ENCODE results near the gene SCG2. TPM values are rescaled to one million over a fixed set of nuclear protein-coding genes. Genes with fewer than 3 reads are reported as not detected.

SCG2 gene
- total RNA-seq, 3 donors from 2014 or later (not counting 1 experiment from before 2014, with no cell fraction given), result 0.13 TPM; not detected in 2

- no peak for TF ChIP-seq CTCF (IDR thresholded peaks at IDR 0.05)
- Histone ChIP-seq H3K36me3 (ENCODE audit: control insufficient read depth, insufficient read depth, low read length) (no peaks in the 10 kb centered on the region), H3K27ac (ENCODE audit: low read length) (no peak overlapping the region), H3K27me3 (ENCODE audit: control insufficient read depth, insufficient read depth, low read length) (peaks cover 10% of the 10 kb centered on the region), H3K4me1 (ENCODE audit: control insufficient read depth, insufficient read depth, low read length) (no peaks in the 10 kb centered on the region), H3K4me3 (ENCODE audit: low read length) (no peak overlapping the region), H3K9me3 (ENCODE audit: control insufficient read depth, insufficient read depth, low read length) (no peaks in the 10 kb centered on the region)
- no peak overlapping the region for H3K27ac Mint-ChIP-seq
- DNase-seq (no peak), ATAC-seq (no peak)
- H3K9me3 Mint-ChIP-seq, result no peaks in the 10 kb centered on the region
- peaks cover 29 to 49% of the 10 kb centered on the region in 2 donors for H3K27me3 Mint-ChIP-seq (ENCODE audit: low read depth in 2 of 2)
- peaks cover 8% of the 10 kb centered on the region for H3K36me3 Mint-ChIP-seq
- intact Hi-C loops (cut with micrococcal nuclease), result no loop called here
- WGBS (ENCODE audit: insufficient coverage), result 94% methylated on average over 2 of the region's 2 CpGs
- H3K4me1 Mint-ChIP-seq, result no peaks in the 10 kb centered on the region
- no peak overlapping the region for H3K4me3 Mint-ChIP-seq
Observed at GRCh38 chr2:223611061-223611460, 8.9 kb upstream of the SCG2 start.

- H3K36me3 Mint-ChIP-seq, result no peaks in the 10 kb centered on the region
- H3K27me3 ChIP-seq (ENCODE audit: control insufficient read depth, insufficient read depth, low read length), result peaks cover 6% of the 10 kb centered on the region
- no peaks in the 10 kb centered on the region for H3K4me1 Mint-ChIP-seq
- no peak overlapping the region for H3K4me3 ChIP-seq (ENCODE audit: low read length)
- no peaks in the 10 kb centered on the region for H3K36me3 ChIP-seq (ENCODE audit: control insufficient read depth, insufficient read depth, low read length)
- no peak overlapping the region for H3K27ac ChIP-seq (ENCODE audit: low read length)
- TF ChIP-seq CTCF (IDR thresholded peaks at IDR 0.05), result no peak
- peaks cover 16 to 18% of the 10 kb centered on the region in 2 donors for H3K27me3 Mint-ChIP-seq (ENCODE audit: low read depth in 2 of 2)
- H3K27ac Mint-ChIP-seq, result no peak overlapping the region
- WGBS (ENCODE audit: insufficient coverage), result 100% methylated on average over 2 of the region's 5 CpGs
- no peak overlapping the region for H3K4me3 Mint-ChIP-seq
- no peaks in the 10 kb centered on the region for H3K9me3 ChIP-seq (ENCODE audit: control insufficient read depth, insufficient read depth, low read length)
- DNase-seq, result no peak
- no peaks in the 10 kb centered on the region for H3K4me1 ChIP-seq (ENCODE audit: control insufficient read depth, insufficient read depth, low read length)
- no peak for ATAC-seq
- H3K9me3 Mint-ChIP-seq, result no peaks in the 10 kb centered on the region
- intact Hi-C loops (cut with micrococcal nuclease), result no loop called here
Observed at GRCh38 chr2:223607476-223607875, 5.3 kb upstream of the SCG2 start.

- TF ChIP-seq CTCF (IDR thresholded peaks at IDR 0.05), result no peak
- H3K4me3 ChIP-seq (ENCODE audit: low read length), result no peak overlapping the region
- H3K4me1 ChIP-seq (ENCODE audit: control insufficient read depth, insufficient read depth, low read length), result no peaks in the 10 kb centered on the region
- peaks cover 3% of the 10 kb centered on the region for H3K27me3 ChIP-seq (ENCODE audit: control insufficient read depth, insufficient read depth, low read length)
- H3K36me3 ChIP-seq (ENCODE audit: control insufficient read depth, insufficient read depth, low read length), result no peaks in the 10 kb centered on the region
- no CpG with 5 or more reads among the region's 1 CpG for WGBS (ENCODE audit: insufficient coverage)
- Mint-ChIP-seq H3K27me3 (ENCODE audit: low read depth in 2 of 2) (peaks cover 13 to 15% of the 10 kb centered on the region in 2 donors), H3K9me3 (no peaks in the 10 kb centered on the region), H3K4me1 (no peaks in the 10 kb centered on the region), H3K4me3 (no peak overlapping the region), H3K27ac (no peak overlapping the region), H3K36me3 (no peaks in the 10 kb centered on the region)
- no peak overlapping the region for H3K27ac ChIP-seq (ENCODE audit: low read length)
- no peak for DNase-seq
- no peaks in the 10 kb centered on the region for H3K9me3 ChIP-seq (ENCODE audit: control insufficient read depth, insufficient read depth, low read length)
- no peak for ATAC-seq
- intact Hi-C loops (cut with micrococcal nuclease), result no loop called here
Observed at GRCh38 chr2:223606946-223607345, 4.8 kb upstream of the SCG2 start.

GRCh38 chr2:223604231-223604630 lies 2.1 kb upstream of the SCG2 start:
- no peak for TF ChIP-seq CTCF (IDR thresholded peaks at IDR 0.05)
- H3K36me3 ChIP-seq (ENCODE audit: control insufficient read depth, insufficient read depth, low read length), result no peaks in the 10 kb centered on the region
- H3K9me3 Mint-ChIP-seq, result no peaks in the 10 kb centered on the region
- no peaks in the 10 kb centered on the region for H3K4me1 ChIP-seq (ENCODE audit: control insufficient read depth, insufficient read depth, low read length)
- no peak overlapping the region for H3K27ac Mint-ChIP-seq
- DNase-seq, result no peak
- no peak overlapping the region for H3K4me3 ChIP-seq (ENCODE audit: low read length)
- H3K9me3 ChIP-seq (ENCODE audit: control insufficient read depth, insufficient read depth, low read length), result no peaks in the 10 kb centered on the region
- no peaks in the 10 kb centered on the region for H3K36me3 Mint-ChIP-seq
- intact Hi-C loops (cut with micrococcal nuclease), result no loop called here
- H3K27me3 Mint-ChIP-seq (ENCODE audit: low read depth in 2 of 2), result peaks cover 7 to 11% of the 10 kb centered on the region in 2 donors
- no peak overlapping the region for H3K27ac ChIP-seq (ENCODE audit: low read length)
- no peak for ATAC-seq
- peaks cover 9% of the 10 kb centered on the region for H3K27me3 ChIP-seq (ENCODE audit: control insufficient read depth, insufficient read depth, low read length)
- no peaks in the 10 kb centered on the region for H3K4me1 Mint-ChIP-seq
- 75% methylated on average over 2 of the region's 2 CpGs for WGBS (ENCODE audit: insufficient coverage)
- no peak overlapping the region for H3K4me3 Mint-ChIP-seq

All from natural killer cell (primary cell).